Measurements from ENCODE around the gene SLC9A5. TPM values are rescaled to one million over a fixed set of nuclear protein-coding genes. Genes with fewer than 3 reads are reported as not detected.

Gene SLC9A5
- total RNA-seq, 1 experiment from 2014 or later, result 5.6 TPM

DNA sequence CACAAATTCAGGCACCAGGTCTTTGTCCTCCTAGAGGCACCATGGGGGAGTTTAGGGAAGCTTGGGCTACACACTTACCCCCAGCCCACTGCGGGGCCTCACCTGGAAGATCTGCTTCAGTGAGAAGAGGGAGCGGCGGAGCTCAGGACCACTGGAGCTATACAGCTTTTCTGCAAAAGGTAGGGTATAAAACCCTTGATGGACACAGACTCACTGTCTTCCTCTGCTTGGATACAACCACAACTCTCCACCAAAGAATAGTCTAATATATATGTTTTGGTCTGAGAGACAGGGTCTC is 10.6 kb upstream of the SLC9A5 start:
- peaks cover 24 to 45% of the 10 kb centered on the region in 2 experiments for H3K36me3 ChIP-seq (ENCODE audit: control insufficient read depth in 1 of 2, insufficient read depth in 2 of 2, low read length in 2 of 2)

More for the DNA sequence above, 10.6 kb upstream of the SLC9A5 start:
- no peak overlapping the region for H3K27ac ChIP-seq (ENCODE audit: low read depth, low read length)
- DNase-seq (ENCODE audit: low read depth, low spot score), result no peak
- no peak overlapping the region for H3K9ac ChIP-seq (ENCODE audit: low read length)
- H2AFZ ChIP-seq (ENCODE audit: low read depth, low read length, poor library complexity, severe bottlenecking), result no peak overlapping the region
- H3K4me1 ChIP-seq (ENCODE audit: control insufficient read depth in 1 of 2, insufficient read depth in 2 of 2, low read length in 2 of 2), result peaks cover 23 to 47% of the 10 kb centered on the region in 2 experiments
- H3K4me3 ChIP-seq (replicated peaks in 1 of 2; ENCODE audit: low read depth in 1 of 2, low read length in 2 of 2), result no peak overlapping the region
- intact Hi-C loops (cut with micrococcal nuclease), result no loop called here
- ATAC-seq, result no peak
- no peaks in the 10 kb centered on the region for H3K27me3 ChIP-seq (ENCODE audit: insufficient read depth, low read length)
- no peaks in the 10 kb centered on the region for H3K9me3 ChIP-seq (ENCODE audit: control insufficient read depth in 1 of 2, insufficient read depth in 1 of 2, low read depth in 1 of 2, low read length in 2 of 2)
- ChIA-PET RAD21 (ENCODE audit: low non-redundant PET in 1 of 2, low total read pairs in 2 of 2, uncharacterized antibody in 2 of 2, unreplicated experiment in 2 of 2) (no interaction called here), CTCF (no interaction called here), POLR2A (interaction anchor here (1.1 to 1.2 kb wide), 2 partner anchors 8 to 11 kb away, joined by 3 to 4 read pairs; partner anchors contain the start of gene TMEM208)
- TF ChIP-seq RAD21 (IDR thresholded peaks at IDR 0.05; ENCODE audit: low read depth), result no peak
- TF ChIP-seq ELF1 (IDR thresholded peaks at IDR 0.05; ENCODE audit: borderline replicate concordance, low read depth), result no peak
- no peak for TF ChIP-seq EZH2 (IDR thresholded peaks at IDR 0.05)
- TF ChIP-seq EZH2phosphoT487 (IDR thresholded peaks at IDR 0.05; ENCODE audit: borderline replicate concordance), result no peak
- no peak for TF ChIP-seq YY1 (IDR thresholded peaks at IDR 0.05; ENCODE audit: extremely low read depth, insufficient replicate concordance, low read depth, low read length)
- no peak for TF ChIP-seq CBX3 (IDR thresholded peaks at IDR 0.05; ENCODE audit: low read depth)
- TF ChIP-seq REST (IDR thresholded peaks at IDR 0.05; ENCODE audit: low read depth), result no peak
- TF ChIP-seq, protein P1, sequence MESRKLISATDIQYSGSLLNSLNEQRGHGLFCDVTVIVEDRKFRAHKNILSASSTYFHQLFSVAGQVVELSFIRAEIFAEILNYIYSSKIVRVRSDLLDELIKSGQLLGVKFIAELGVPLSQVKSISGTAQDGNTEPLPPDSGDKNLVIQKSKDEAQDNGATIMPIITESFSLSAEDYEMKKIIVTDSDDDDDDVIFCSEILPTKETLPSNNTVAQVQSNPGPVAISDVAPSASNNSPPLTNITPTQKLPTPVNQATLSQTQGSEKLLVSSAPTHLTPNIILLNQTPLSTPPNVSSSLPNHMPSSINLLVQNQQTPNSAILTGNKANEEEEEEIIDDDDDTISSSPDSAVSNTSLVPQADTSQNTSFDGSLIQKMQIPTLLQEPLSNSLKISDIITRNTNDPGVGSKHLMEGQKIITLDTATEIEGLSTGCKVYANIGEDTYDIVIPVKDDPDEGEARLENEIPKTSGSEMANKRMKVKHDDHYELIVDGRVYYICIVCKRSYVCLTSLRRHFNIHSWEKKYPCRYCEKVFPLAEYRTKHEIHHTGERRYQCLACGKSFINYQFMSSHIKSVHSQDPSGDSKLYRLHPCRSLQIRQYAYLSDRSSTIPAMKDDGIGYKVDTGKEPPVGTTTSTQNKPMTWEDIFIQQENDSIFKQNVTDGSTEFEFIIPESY (IDR thresholded peaks at IDR 0.05; ENCODE audit: extremely low read depth, insufficient replicate concordance, low read length), result no peak
- TF ChIP-seq ATF3 (IDR thresholded peaks at IDR 0.05), result no peak
- TF ChIP-seq JUND (IDR thresholded peaks at IDR 0.05), result no peak
- no peak for TF ChIP-seq ZNF274 (IDR thresholded peaks at IDR 0.05; ENCODE audit: low read depth, low read length)
- H4K20me1 ChIP-seq (ENCODE audit: insufficient read depth), result no peaks in the 10 kb centered on the region
- no peak overlapping the region for H3K4me2 ChIP-seq (ENCODE audit: low read length)
- H3K9me2 ChIP-seq (ENCODE audit: insufficient read depth), result no peaks in the 10 kb centered on the region
- peaks cover 51% of the 10 kb centered on the region for H3K79me2 ChIP-seq (ENCODE audit: insufficient read depth, low read length)
- no TSS peak for BruUV-seq (replicated peaks)

Data from HCT116 (cell line).